Measurements from ENCODE around the gene ACSS2. TPM values are rescaled to one million over a fixed set of nuclear protein-coding genes. Genes with fewer than 3 reads are reported as not detected.

ACSS2 gene
- total RNA-seq, 1 experiment from 2014 or later, result 25.4 TPM

- H3K4me1 ChIP-seq (ENCODE audit: control insufficient read depth, insufficient read depth, low read length), result no peaks in the 10 kb centered on the region
- no peak overlapping the region for H3K4me3 ChIP-seq (ENCODE audit: low read depth in 2 of 2, low read length in 2 of 2)
- no peak for ATAC-seq
- BruUV-seq (replicated peaks), result no TSS peak
- CTCF ChIA-PET, result no interaction called here
- no peak for DNase-seq (ENCODE audit: low read depth, low spot score)
- TF ChIP-seq TCF7L2 (IDR thresholded peaks at IDR 0.05; ENCODE audit: low read depth, low read length) (no peak), CTCF (IDR thresholded peaks at IDR 0.05) (no peak), SIN3A (IDR thresholded peaks at IDR 0.05; ENCODE audit: borderline replicate concordance, insufficient read depth, low read depth, low read length) (no peak), REST (IDR thresholded peaks at IDR 0.05; ENCODE audit: insufficient read depth in 1 of 2, low read depth in 2 of 2, low read length in 1 of 2) (no peak), POLR2AphosphoS5 (IDR thresholded peaks at IDR 0.05; ENCODE audit: low read depth, low read length) (no peak)
- no peaks in the 10 kb centered on the region for H3K9me3 ChIP-seq (ENCODE audit: control insufficient read depth, insufficient read depth, low read depth, low read length)
- intact Hi-C loops (cut with micrococcal nuclease; ENCODE audit: unreplicated experiment) (no loop called here), in situ Hi-C loops (cut with HindIII; ENCODE audit: low pct_unique_long_range_greater_than_20kb, low sequenced_read_pairs) (no loop called here)
- H3K27ac ChIP-seq (ENCODE audit: low read length), result no peak overlapping the region
- H3K36me3 ChIP-seq (ENCODE audit: control insufficient read depth, insufficient read depth, low read length), result no peaks in the 10 kb centered on the region
- POLR2A ChIA-PET, result no interaction called here
- H3K27me3 ChIP-seq (ENCODE audit: control insufficient read depth, insufficient read depth, low read length), result no peaks in the 10 kb centered on the region
These were observed 6.8 kb downstream of the ACSS2 start for GRCh38 chr20:34883087-34883688.

- no peaks in the 10 kb centered on the region for H3K36me3 ChIP-seq (ENCODE audit: control insufficient read depth, insufficient read depth, low read length)
- no peaks in the 10 kb centered on the region for H3K27me3 ChIP-seq (ENCODE audit: control insufficient read depth, insufficient read depth, low read length)
- no peak overlapping the region for H3K4me3 ChIP-seq (ENCODE audit: low read depth in 2 of 2, low read length in 2 of 2)
- POLR2A ChIA-PET, result no interaction called here
- TF ChIP-seq REST (IDR thresholded peaks at IDR 0.05; ENCODE audit: insufficient read depth in 1 of 2, low read depth in 2 of 2, low read length in 1 of 2), result no peak
- TF ChIP-seq SIN3A (IDR thresholded peaks at IDR 0.05; ENCODE audit: borderline replicate concordance, insufficient read depth, low read depth, low read length), result no peak
- no peak for TF ChIP-seq TCF7L2 (IDR thresholded peaks at IDR 0.05; ENCODE audit: low read depth, low read length)
- no peak for TF ChIP-seq POLR2AphosphoS5 (IDR thresholded peaks at IDR 0.05; ENCODE audit: low read depth, low read length)
- TF ChIP-seq CTCF (IDR thresholded peaks at IDR 0.05), result no peak
- no TSS peak for BruUV-seq (replicated peaks)
- no peak overlapping the region for H3K27ac ChIP-seq (ENCODE audit: low read length)
- DNase-seq (ENCODE audit: low read depth, low spot score) (no peak), ATAC-seq (no peak)
- H3K9me3 ChIP-seq (ENCODE audit: control insufficient read depth, insufficient read depth, low read depth, low read length), result no peaks in the 10 kb centered on the region
- in situ Hi-C loops (cut with HindIII; ENCODE audit: low pct_unique_long_range_greater_than_20kb, low sequenced_read_pairs) (no loop called here), intact Hi-C loops (cut with micrococcal nuclease; ENCODE audit: unreplicated experiment) (no loop called here)
- no peaks in the 10 kb centered on the region for H3K4me1 ChIP-seq (ENCODE audit: control insufficient read depth, insufficient read depth, low read length)
- CTCF ChIA-PET, result no interaction called here
These were observed 7.4 kb downstream of the ACSS2 start for GRCh38 chr20:34883809-34884208.
